Type B pancreatic cell (in vitro differentiated cells): Measurements from ENCODE around the gene C14orf132. TPM values are rescaled to one million over a fixed set of nuclear protein-coding genes. Genes with fewer than 3 reads are reported as not detected.

Experiments
- DNase-seq: peaks from one replicate; pipeline ENCODE4 v3.0.0; 2021; ENCODE audit warnings: mixed read lengths; ENCODE audit not compliant: unreplicated experiment; ENCODE audit errors: extremely low spot score
- H3K27ac Mint-ChIP-seq: 2 replicates; pipeline ENCODE4 v1.8.0; 2021; ENCODE audit warnings: mild to moderate bottlenecking, mixed read lengths
- H3K27me3 Mint-ChIP-seq: 2 replicates; pipeline ENCODE4 v1.8.0; 2021; ENCODE audit warnings: mixed read lengths
- H3K36me3 Mint-ChIP-seq: 2 replicates; pipeline ENCODE4 v1.8.0; 2021; ENCODE audit warnings: mixed read lengths
- H3K4me1 Mint-ChIP-seq: one replicate; pipeline ENCODE4 v1.8.0; 2021; ENCODE audit warnings: mixed read lengths; ENCODE audit not compliant: unreplicated experiment
- H3K4me3 Mint-ChIP-seq: 2 replicates; pipeline ENCODE4 v1.8.0; 2021; ENCODE audit warnings: mild to moderate bottlenecking, mixed read lengths
- H3K9me3 Mint-ChIP-seq: 2 replicates; pipeline ENCODE4 v1.8.0; 2021; ENCODE audit warnings: mixed read lengths
- total RNA-seq: library from RNA; stranded (reverse); gene quantifications from 2 replicates; pipeline ENCODE4 v1.2.1, GENCODE V29; 2021; ENCODE audit warnings: low replicate concordance
- TF ChIP-seq, protein P1 (sequence below): fragments of 200-600 bp; sonication (generic); conservative IDR thresholded peaks from 2 replicates; pipeline ENCODE4 v1.5.0; 2021; ENCODE audit warnings: antibody characterized with exemption, mild to moderate bottlenecking

C14orf132 gene
- total RNA-seq, 1 donor from 2014 or later: 57.4 TPM

DNA sequence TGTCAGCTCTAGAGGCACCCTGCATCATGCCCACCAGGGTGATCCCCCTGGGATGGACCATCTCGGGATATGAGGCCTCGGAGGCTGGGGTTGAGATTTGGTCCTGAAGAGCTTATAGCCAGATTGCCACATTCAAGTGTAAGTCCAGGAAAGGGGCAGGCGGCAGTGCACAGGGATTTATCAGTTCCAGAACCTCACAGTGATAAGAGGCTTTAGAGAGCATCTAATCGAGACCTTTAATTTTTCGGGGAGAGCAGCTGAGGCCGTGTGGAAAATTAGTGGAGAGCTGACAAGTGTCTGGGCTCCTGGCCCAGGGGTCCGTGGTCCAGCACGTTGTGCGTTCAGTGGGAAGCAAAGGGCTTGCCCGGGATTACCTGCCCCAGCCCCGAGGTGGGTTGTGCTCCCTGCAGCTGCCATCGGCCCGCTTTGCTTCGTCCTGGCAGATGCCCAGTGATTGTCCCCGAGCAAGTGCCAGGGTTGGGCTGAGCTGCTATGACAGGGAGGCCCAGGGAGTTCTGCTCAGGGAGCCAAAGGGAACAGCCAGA, 52.1 kb downstream of the C14orf132 start:
- TF ChIP-seq, protein P1, sequence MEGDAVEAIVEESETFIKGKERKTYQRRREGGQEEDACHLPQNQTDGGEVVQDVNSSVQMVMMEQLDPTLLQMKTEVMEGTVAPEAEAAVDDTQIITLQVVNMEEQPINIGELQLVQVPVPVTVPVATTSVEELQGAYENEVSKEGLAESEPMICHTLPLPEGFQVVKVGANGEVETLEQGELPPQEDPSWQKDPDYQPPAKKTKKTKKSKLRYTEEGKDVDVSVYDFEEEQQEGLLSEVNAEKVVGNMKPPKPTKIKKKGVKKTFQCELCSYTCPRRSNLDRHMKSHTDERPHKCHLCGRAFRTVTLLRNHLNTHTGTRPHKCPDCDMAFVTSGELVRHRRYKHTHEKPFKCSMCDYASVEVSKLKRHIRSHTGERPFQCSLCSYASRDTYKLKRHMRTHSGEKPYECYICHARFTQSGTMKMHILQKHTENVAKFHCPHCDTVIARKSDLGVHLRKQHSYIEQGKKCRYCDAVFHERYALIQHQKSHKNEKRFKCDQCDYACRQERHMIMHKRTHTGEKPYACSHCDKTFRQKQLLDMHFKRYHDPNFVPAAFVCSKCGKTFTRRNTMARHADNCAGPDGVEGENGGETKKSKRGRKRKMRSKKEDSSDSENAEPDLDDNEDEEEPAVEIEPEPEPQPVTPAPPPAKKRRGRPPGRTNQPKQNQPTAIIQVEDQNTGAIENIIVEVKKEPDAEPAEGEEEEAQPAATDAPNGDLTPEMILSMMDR: no peak
- DNase-seq: no peak
- H3K4me1 Mint-ChIP-seq: peaks cover 25% of the 10 kb centered on the region

DNA sequence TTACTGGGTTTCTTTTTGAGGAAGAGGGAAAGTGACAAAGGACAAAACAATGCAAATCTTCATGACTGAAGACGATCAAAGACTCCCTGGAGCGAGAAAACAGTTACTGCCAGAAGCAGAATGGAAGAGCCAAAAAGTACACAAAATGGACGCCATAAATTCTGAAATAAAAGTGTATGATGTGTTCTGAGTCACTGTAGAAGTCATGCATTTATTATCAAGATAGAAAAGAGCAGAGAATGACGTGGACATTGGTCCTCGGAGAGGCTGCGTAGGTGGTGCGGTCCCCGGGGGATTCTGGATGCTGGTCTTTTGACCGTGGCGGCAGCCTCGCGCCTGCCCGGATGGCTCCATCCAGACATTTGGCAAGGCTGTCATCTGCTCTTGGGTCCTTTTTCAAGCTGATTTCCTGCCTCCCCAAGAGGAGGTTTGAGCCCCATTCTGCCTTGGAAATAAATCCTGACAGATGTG, 52.8 kb downstream of the C14orf132 start:
- TF ChIP-seq, protein P1: no peak
- H3K4me3 Mint-ChIP-seq: no peak overlapping the region
- no peaks in the 10 kb centered on the region for H3K9me3 Mint-ChIP-seq
- peaks cover 29% of the 10 kb centered on the region for H3K4me1 Mint-ChIP-seq
- H3K27ac Mint-ChIP-seq: no peak overlapping the region
- H3K27me3 Mint-ChIP-seq: peaks cover 9% of the 10 kb centered on the region
- peaks cover 10% of the 10 kb centered on the region for H3K36me3 Mint-ChIP-seq
- no peak for DNase-seq

More for the DNA sequence above, 52.1 kb downstream of the C14orf132 start:
- Mint-ChIP-seq H3K36me3 (peaks cover 10% of the 10 kb centered on the region), H3K9me3 (no peaks in the 10 kb centered on the region), H3K4me3 (no peak overlapping the region), H3K27ac (no peak overlapping the region), H3K27me3 (peaks cover 9% of the 10 kb centered on the region)

DNA sequence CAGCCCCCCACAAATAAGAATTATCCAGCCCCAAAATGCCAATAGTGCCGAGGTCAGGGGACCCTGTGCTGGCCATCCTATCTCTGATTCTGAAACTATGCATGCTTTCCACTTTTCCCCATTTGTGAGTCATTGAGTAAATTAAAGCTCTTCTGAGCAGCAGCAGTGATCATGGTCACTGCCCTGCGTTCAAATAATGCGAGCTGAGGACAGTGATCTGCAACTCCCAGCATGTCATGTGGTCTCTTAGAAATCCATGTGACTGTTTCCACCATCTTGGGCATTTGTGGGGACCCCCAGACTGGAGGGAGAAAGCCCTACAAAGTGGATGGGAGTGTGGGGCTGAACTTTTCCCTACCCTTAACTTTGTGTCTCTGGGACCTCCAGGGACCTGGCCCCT, 53.8 kb downstream of the C14orf132 start:
- Mint-ChIP-seq H3K36me3 (peaks cover 6% of the 10 kb centered on the region), H3K27me3 (peaks cover 9% of the 10 kb centered on the region), H3K4me3 (no peak overlapping the region), H3K27ac (no peak overlapping the region), H3K9me3 (no peaks in the 10 kb centered on the region), H3K4me1 (peaks cover 29% of the 10 kb centered on the region)
- DNase-seq: no peak
- TF ChIP-seq, protein P1: no peak

DNA sequence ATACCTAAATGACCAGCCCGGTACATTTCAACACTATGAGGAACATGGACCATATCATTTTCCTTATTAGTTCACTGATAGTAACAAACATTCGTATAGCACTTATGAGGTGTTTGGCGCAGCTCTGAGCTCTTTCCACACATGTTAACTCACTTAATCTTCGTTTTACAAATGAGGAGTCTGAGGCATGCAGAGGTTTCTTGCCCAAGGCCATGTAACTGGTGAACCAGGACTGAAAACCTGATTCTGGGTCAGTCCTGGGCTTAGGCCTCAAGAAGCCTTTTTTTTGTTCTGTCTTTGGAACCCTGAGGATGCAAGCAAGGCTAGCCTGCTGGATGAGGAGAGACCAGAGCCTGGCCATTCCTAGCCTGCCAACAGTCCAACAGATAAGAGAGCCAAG, 55.0 kb downstream of the C14orf132 start:
- Mint-ChIP-seq H3K4me3 (no peak overlapping the region), H3K27ac (peak overlapping the region; percentile 11), H3K9me3 (no peaks in the 10 kb centered on the region), H3K27me3 (peaks cover 9% of the 10 kb centered on the region), H3K36me3 (peaks cover 3% of the 10 kb centered on the region), H3K4me1 (peaks cover 34% of the 10 kb centered on the region)
- no peak for DNase-seq
- TF ChIP-seq, protein P1: no peak

DNA sequence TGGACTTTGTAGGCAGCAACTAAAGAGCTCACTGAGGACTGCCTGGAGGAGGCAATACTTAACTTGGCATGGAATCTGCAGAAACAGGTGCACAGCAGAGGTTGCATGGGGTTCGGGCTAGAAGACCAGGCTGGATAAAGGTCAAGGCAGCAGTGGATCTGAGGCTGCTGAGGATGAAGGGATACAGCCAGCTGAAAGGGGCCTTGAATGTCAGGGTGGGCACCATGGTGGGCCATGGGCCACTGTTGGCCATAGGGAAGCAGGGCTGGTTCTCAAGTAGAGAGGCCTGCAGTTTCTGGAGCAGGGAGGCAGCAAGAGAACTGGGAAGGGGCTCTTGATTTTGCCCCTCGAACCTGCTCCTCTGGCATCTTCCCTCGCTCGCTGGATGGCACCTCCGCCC, 55.5 kb downstream of the C14orf132 start:
- no peak overlapping the region for H3K4me3 Mint-ChIP-seq
- H3K4me1 Mint-ChIP-seq: peaks cover 34% of the 10 kb centered on the region

More for the DNA sequence above, 55.5 kb downstream of the C14orf132 start:
- Mint-ChIP-seq H3K27me3 (peaks cover 9% of the 10 kb centered on the region), H3K9me3 (no peaks in the 10 kb centered on the region), H3K27ac (peak overlapping the region; percentile 11), H3K36me3 (peaks cover 3% of the 10 kb centered on the region)
- TF ChIP-seq, protein P1: no peak
- no peak for DNase-seq
